ENCODE data around the gene GABARAPL2.
"Not testable (repeated sequence)": the region's sequence is repeated elsewhere in the genome, so short reads cannot be mapped to it uniquely, and the experiment has no call there.

Gene GABARAPL2

GRCh38 chr16:75566040-75566757 lies at the start of gene GABARAPL2:
TSS of gene GABARAPL2 (plus strand) at chr16:75566379. CDS start at chr16:75566487, 108 bp downstream.
- DNase-seq (ENCODE audit: low read depth in 2 of 3, low spot score in 2 of 3) = peak; percentile 80 to 84 (median 83)

DNA sequence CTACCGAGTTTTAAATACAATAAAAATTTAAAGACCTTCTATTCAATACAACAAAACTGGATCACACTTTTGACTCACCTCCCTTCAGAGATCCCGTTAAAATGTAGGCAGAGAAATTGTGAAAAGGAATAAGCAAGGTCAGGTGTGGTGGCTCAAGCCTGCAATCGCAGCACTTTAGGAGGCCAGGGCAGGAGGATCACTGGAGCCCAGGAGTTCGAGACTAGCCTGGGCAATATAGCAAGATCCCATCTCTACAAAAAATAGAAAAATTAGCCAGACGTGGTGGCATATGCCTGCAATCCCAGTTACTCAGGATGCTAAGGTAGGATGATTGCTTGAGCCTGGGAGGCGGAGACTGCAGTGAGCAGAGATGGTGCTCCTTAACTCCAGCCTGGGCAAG lies 47.0 kb upstream of the GABARAPL2 start:
- DNase-seq (ENCODE audit: low read depth in 2 of 3, low spot score in 2 of 3) = no peak

GRCh38 chr16:75526032-75526790 lies 40.0 kb upstream of the GABARAPL2 start:
- DNase-seq (ENCODE audit: low read depth in 2 of 3, low spot score in 2 of 3) = no peak

DNA sequence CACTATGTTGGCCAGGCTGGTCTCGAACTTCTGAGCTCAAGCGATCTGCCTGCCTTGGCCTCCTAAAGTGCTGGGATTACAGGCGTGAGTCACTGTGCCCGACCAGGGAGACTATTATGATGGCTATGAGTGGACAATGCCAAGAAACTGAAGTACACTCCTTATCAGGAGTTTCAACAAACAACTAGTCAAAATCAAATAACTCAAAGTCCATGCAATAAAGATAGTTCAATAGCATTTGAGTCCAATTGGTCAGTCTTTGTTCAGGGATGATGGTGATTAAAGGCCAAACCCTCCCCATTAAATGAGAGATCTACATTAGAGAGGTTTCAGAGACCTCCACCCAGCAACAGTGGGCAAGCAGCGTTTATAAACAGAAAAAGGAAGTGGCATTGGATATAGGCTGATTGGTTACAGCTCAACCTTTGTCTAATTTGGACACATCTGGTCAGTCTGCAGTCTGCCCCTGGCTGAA lies 38.3 kb upstream of the GABARAPL2 start:
- no peak for DNase-seq (ENCODE audit: low read depth in 2 of 3, low spot score in 2 of 3)

- no peak for DNase-seq (ENCODE audit: low read depth in 2 of 3, low spot score in 2 of 3)
Observed at GRCh38 chr16:75529056-75529905, 36.9 kb upstream of the GABARAPL2 start.

GRCh38 chr16:75529959-75530358 lies 36.2 kb upstream of the GABARAPL2 start:
- no peak for DNase-seq (ENCODE audit: low read depth in 2 of 3, low spot score in 2 of 3)

DNA sequence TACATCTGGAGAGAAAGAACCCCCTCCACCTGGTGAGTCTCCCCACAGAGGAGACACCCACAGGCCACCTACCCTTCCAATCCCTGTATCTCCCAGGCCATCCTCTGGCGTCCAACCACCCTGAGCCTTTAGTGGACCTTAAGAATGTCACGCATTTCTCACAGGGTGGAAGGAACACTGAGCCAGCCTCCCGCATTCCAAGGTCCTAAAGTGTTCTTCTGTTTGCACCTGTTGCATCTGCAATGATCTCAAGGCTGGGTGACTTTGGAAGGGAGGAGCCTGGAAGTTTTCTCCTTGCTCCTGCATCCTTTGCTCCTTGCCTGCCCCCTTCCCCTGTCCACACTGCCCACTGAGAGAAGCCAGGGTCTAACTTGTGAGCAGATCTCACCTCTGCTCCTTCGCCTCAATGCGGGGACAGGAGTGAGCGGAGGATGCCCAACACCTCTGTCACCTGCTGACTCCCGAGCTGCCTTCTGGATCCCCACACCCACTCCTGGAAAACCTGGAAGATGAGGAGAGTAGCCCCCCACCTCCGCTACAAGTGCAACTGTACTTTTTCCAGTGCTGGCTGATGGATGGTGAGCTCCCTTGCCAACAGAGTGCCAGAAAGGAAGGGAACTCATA lies 33.9 kb upstream of the GABARAPL2 start:
- DNase-seq (ENCODE audit: low read depth in 2 of 3, low spot score in 2 of 3) = no peak

DNA sequence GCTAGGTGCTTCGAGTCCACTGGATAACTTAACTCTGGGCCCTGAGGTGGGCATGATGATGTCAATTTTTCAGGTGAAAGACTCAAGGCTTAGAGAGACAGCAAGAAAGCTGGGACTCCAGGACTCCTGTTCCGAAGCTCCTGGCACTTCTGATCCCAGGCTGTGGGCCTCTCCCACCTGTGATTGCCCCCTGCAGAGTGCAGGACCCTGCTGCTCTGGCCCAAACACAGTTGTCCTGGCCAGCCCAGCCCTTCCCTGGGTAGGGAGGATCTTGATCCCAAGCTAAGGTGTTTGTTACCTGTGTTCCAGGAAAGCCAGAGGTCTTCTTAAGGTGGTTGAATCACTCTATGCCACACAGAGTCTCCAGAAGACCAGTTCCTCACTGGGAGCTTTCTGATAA lies 33.4 kb upstream of the GABARAPL2 start:
- no peak for DNase-seq (ENCODE audit: low read depth in 2 of 3, low spot score in 2 of 3)

DNA sequence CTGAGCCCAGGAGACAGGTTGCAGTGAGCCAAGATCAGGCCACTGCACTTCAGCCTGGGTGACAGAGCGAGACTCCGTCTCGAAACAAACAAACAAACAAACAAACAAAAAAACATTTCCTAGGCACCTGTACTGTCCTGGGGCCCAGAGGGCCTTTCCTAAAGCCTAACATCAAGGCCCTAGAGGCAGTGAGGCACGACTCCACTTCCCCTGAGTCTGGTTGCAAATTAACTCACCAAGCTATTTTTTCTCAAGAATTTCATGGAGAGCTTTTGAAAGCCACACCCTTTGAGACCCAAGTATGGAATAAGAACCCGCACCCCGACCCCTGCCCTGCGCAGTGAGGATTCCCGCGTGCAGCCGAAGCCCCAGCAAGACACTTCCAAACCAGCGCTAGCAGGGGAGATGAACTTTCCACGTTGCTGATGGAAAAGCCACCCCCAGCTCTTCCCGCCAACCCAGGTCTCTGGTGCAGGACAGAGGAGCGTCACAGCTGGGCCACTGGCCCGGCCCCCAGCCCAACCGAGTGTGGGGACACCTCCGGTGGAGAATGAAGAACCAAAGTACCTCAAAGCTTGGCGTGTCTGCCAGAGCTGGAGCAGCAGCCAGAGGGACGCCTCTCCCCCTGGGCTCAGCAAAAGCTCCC lies 31.5 kb upstream of the GABARAPL2 start:
- no peak for DNase-seq (ENCODE audit: low read depth in 2 of 3, low spot score in 2 of 3)

- no peak for DNase-seq (ENCODE audit: low read depth in 2 of 3, low spot score in 2 of 3)
Observed at GRCh38 chr16:75535211-75535843, 30.9 kb upstream of the GABARAPL2 start.

- DNase-seq (ENCODE audit: low read depth in 2 of 3, low spot score in 2 of 3) = no peak
Observed at GRCh38 chr16:75535901-75536300, 30.3 kb upstream of the GABARAPL2 start, which contains the start of gene CHST5. TSS of gene CHST5 (minus strand) at chr16:75536108. CDS start at chr16:75530384, 5,724 bp downstream.

- no peak for DNase-seq (ENCODE audit: low read depth in 2 of 3, low spot score in 2 of 3)
Observed at GRCh38 chr16:75537776-75538175, 28.4 kb upstream of the GABARAPL2 start.

- not testable (repeated sequence) for DNase-seq (ENCODE audit: low read depth in 2 of 3, low spot score in 2 of 3)
Observed at GRCh38 chr16:75538882-75539565, 27.2 kb upstream of the GABARAPL2 start.

DNA sequence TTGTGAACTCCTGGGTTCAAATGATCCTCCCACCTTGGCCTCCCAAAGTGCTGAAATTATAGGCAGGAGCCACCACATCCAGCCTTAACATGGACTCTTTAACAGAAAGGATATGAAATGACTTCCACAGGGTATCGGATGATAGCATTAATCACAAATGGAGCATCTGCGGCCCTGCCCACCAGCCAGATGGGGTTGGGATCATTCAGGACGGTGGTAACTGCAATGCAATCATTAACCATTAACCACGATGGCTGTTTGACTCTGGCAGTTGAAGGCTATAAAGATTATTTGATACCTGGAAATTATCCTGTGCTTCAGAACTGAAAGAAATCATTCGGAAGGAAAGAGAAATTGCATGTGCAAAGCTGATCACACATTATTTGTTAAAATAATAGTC lies 24.9 kb upstream of the GABARAPL2 start:
- no peak for DNase-seq (ENCODE audit: low read depth in 2 of 3, low spot score in 2 of 3)

GRCh38 chr16:75542462-75542861 lies 23.7 kb upstream of the GABARAPL2 start:
- DNase-seq (ENCODE audit: low read depth in 2 of 3, low spot score in 2 of 3) = not testable (repeated sequence)

DNA sequence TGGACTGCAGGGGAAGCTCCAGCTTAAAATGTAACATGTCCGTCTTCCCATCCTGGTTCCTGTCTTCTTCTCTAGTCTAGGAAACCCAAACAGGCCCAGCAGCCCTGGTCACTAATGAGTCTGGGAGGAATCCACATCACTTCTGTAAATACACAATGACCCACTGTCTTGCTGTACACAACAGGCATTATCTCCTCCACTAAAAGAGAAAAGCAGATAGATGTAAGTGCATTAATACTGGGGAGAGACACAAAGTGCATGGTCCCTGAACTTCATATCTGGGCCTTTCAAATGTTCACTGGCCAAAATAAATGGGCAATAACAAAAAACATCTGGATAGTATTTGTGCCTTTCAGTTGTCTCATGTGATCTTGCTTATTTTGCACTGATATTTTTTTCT lies 20.3 kb upstream of the GABARAPL2 start:
- DNase-seq (ENCODE audit: low read depth in 2 of 3, low spot score in 2 of 3) = not testable (repeated sequence)

DNA sequence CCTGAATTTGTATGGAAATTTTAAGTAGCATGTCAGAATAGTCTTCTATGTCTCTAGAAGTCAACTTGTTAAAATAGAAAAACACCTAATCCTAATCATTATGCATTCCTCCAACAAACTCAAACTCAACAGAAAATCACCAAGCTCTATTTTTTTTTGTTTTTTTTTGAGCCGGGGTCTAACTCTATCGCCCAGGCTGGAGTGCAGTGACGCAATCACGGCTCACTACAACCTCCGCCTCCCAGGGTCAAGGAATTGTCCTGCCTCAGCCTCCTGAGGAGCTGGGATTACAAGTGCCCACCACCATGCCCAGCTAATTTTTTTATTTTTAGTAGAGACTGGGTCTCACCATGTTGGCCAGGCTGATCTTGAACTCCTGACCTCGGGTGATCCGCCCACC lies 19.9 kb upstream of the GABARAPL2 start:
- no peak for DNase-seq (ENCODE audit: low read depth in 2 of 3, low spot score in 2 of 3)

GRCh38 chr16:75548456-75548855 lies 17.7 kb upstream of the GABARAPL2 start:
- not testable (repeated sequence) for DNase-seq (ENCODE audit: low read depth in 2 of 3, low spot score in 2 of 3)

DNA sequence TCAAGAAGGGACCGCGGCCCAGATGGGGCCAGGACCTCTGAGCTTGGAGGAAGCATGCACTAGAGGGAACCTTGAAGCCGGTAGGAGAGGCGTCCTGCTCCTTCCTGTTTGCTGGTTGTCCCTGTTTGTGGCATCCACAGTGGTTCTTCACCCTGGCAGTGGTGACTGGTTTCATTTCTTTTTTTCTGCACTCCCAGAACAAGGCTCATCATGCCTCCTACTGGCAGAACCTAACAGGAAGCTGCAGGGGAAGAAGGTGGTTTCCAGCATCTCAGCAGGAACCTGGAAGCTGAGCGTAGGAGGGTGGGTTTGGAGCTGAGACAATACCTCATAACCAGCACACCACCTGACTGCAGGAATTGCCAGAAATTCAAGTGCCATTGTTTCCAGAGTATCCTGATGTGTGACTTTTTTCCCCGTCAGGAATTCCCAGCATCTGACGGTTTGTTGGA lies 15.9 kb upstream of the GABARAPL2 start:
- DNase-seq (ENCODE audit: low read depth in 2 of 3, low spot score in 2 of 3) = no peak
